Osteocyte (in vitro differentiated cells): ENCODE results near the gene FAM174C. TPM values are rescaled to one million over a fixed set of nuclear protein-coding genes. Genes with fewer than 3 reads are reported as not detected.

Experiments used
- DNase-seq: peaks from one replicate; pipeline ENCODE4 v3.0.0; 2021; ENCODE audit warnings: mixed read lengths; ENCODE audit not compliant: unreplicated experiment; ENCODE audit errors: extremely low spot score
- H3K27ac Mint-ChIP-seq: one replicate; pipeline ENCODE4 v1.8.0; 2021; ENCODE audit warnings: mild to moderate bottlenecking, mixed read lengths; ENCODE audit not compliant: unreplicated experiment
- H3K27me3 Mint-ChIP-seq: one replicate; pipeline ENCODE4 v1.8.0; 2021; ENCODE audit warnings: mixed read lengths; ENCODE audit not compliant: unreplicated experiment
- H3K36me3 Mint-ChIP-seq: one replicate; pipeline ENCODE4 v1.8.0; 2021; ENCODE audit warnings: mixed read lengths; ENCODE audit not compliant: unreplicated experiment
- H3K4me1 Mint-ChIP-seq: one replicate; pipeline ENCODE4 v1.8.0; 2021; ENCODE audit warnings: mixed read lengths; ENCODE audit not compliant: unreplicated experiment
- H3K4me3 Mint-ChIP-seq: one replicate; pipeline ENCODE4 v1.8.0; 2021; ENCODE audit warnings: mild to moderate bottlenecking, moderate library complexity, mixed read lengths; ENCODE audit not compliant: unreplicated experiment
- H3K9me3 Mint-ChIP-seq: one replicate; pipeline ENCODE4 v1.8.0; 2021; ENCODE audit warnings: mixed read lengths; ENCODE audit not compliant: unreplicated experiment
- total RNA-seq: library from RNA; stranded (reverse); gene quantifications from 2 replicates; pipeline ENCODE4 v1.2.1, GENCODE V29; 2021
- TF ChIP-seq, protein P1 (sequence below): fragments of 200-600 bp; sonication (generic); IDR thresholded peaks from 2 replicates; pipeline ENCODE4 v1.5.0; 2021; ENCODE audit warnings: antibody characterized with exemption, mild to moderate bottlenecking, moderate library complexity

The FAM174C gene
- total RNA-seq, 1 donor from 2014 or later = 35.3 TPM

DNA sequence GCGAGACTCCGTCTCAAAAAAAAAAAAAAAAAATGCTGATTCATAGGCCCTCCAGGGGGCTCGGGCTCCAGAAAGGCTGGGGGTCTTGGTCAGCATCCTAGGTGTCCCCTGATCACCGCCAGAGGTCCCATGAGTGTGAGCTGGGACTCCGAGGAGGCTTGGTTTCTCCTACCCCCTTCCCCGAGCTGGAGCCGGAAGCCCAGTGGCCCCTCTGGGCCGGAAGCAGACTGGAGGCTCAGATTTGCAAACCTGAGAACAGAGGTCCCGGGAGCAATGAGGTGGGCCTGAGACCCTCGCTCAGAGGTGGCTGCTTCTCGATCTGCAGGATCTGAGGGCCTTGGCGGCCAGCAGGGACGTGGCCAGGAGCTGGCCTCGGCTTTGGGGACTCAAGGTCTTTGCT lies 51.8 kb downstream of the FAM174C start:
- TF ChIP-seq, protein P1, sequence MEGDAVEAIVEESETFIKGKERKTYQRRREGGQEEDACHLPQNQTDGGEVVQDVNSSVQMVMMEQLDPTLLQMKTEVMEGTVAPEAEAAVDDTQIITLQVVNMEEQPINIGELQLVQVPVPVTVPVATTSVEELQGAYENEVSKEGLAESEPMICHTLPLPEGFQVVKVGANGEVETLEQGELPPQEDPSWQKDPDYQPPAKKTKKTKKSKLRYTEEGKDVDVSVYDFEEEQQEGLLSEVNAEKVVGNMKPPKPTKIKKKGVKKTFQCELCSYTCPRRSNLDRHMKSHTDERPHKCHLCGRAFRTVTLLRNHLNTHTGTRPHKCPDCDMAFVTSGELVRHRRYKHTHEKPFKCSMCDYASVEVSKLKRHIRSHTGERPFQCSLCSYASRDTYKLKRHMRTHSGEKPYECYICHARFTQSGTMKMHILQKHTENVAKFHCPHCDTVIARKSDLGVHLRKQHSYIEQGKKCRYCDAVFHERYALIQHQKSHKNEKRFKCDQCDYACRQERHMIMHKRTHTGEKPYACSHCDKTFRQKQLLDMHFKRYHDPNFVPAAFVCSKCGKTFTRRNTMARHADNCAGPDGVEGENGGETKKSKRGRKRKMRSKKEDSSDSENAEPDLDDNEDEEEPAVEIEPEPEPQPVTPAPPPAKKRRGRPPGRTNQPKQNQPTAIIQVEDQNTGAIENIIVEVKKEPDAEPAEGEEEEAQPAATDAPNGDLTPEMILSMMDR = no peak
- H3K27ac Mint-ChIP-seq = no peak overlapping the region
- no peaks in the 10 kb centered on the region for H3K36me3 Mint-ChIP-seq
- no peak for DNase-seq
- H3K4me3 Mint-ChIP-seq = no peak overlapping the region
- no peaks in the 10 kb centered on the region for H3K4me1 Mint-ChIP-seq
- peaks cover 2% of the 10 kb centered on the region for H3K27me3 Mint-ChIP-seq
- H3K9me3 Mint-ChIP-seq = no peaks in the 10 kb centered on the region

Other genes with a start within 250 kb of the FAM174C start
- gene CNN2, start 248.9 kb upstream of the FAM174C start, total RNA-seq = 318 and 327 TPM in 2 replicates
- 16.7 and 17.8 TPM in 2 replicates for gene ABCA7, start 235.4 kb upstream of the FAM174C start, total RNA-seq
- 0.67 and 0.99 TPM in 2 replicates for gene ARHGAP45, start 208.4 kb upstream of the FAM174C start, total RNA-seq
- 156 and 168 TPM in 2 replicates for gene POLR2E, start 180.2 kb upstream of the FAM174C start, total RNA-seq
- 349 and 354 TPM in 2 replicates for gene GPX4, start 171.5 kb upstream of the FAM174C start, total RNA-seq
- 57.1 and 61.6 TPM in 2 replicates for gene SBNO2, start 101.3 kb upstream of the FAM174C start, total RNA-seq
- gene STK11, start 69.8 kb upstream of the FAM174C start, total RNA-seq = 60.8 and 61.3 TPM in 2 replicates
- gene CBARP, start 37.5 kb upstream of the FAM174C start, total RNA-seq = 6.9 and 7.0 TPM in 2 replicates
- gene ATP5F1D, start 33.8 kb upstream of the FAM174C start, total RNA-seq = 167 and 172 TPM in 2 replicates
- gene MIDN, start 26.9 kb upstream of the FAM174C start, total RNA-seq = 98.1 and 103 TPM in 2 replicates
- 401 and 408 TPM in 2 replicates for gene CIRBP, start 6.2 kb upstream of the FAM174C start, total RNA-seq
- gene EFNA2, start 10.3 kb downstream of the FAM174C start, total RNA-seq = 3.8 and 4.2 TPM in 2 replicates
- gene NDUFS7, start 108.4 kb downstream of the FAM174C start, total RNA-seq = 71.7 and 74.4 TPM in 2 replicates
- gene GAMT, start 126.0 kb downstream of the FAM174C start, total RNA-seq = 31.2 and 35.3 TPM in 2 replicates
- gene DAZAP1, start 132.1 kb downstream of the FAM174C start, total RNA-seq = 91.0 and 101 TPM in 2 replicates
- gene RPS15, start 162.9 kb downstream of the FAM174C start, total RNA-seq = 932 and 969 TPM in 2 replicates
- gene APC2, start 174.6 kb downstream of the FAM174C start, total RNA-seq = 1.2 and 1.5 TPM in 2 replicates
- gene C19orf25, start 203.7 kb downstream of the FAM174C start, total RNA-seq = 38.0 and 38.9 TPM in 2 replicates
- gene PCSK4, start 214.8 kb downstream of the FAM174C start, total RNA-seq = 3.2 and 5.7 TPM in 2 replicates
- gene REEP6, start 215.7 kb downstream of the FAM174C start, total RNA-seq = 4.1 and 4.4 TPM in 2 replicates
- gene ADAMTSL5, start 237.5 kb downstream of the FAM174C start, total RNA-seq = 4.4 and 6.4 TPM in 2 replicates
- 0.54 TPM in 1 of 2 replicates, not detected in the other for gene PLK5, start 248.5 kb downstream of the FAM174C start, total RNA-seq